HG03175 (cell line): ENCODE measurements around the gene IL12RB1.
"Not testable (repeated sequence)": the region's sequence is repeated elsewhere in the genome, so short reads cannot be mapped to it uniquely, and the experiment has no call there.

ENCODE experiments used
- ATAC-seq: cut with Tn5 transposase; IDR thresholded peaks from one replicate; pipeline ENCODE4 v1.9.1; 2021; ENCODE audit warnings: mild to moderate bottlenecking, moderate library complexity; ENCODE audit not compliant: unreplicated experiment

The IL12RB1 gene

GRCh38 chr19:18112989-18113478 lies 26.3 kb upstream of the IL12RB1 start:
- ATAC-seq = no peak

GRCh38 chr19:18110609-18111232 lies 24.0 kb upstream of the IL12RB1 start:
- no peak for ATAC-seq

GRCh38 chr19:18109733-18110608 lies 23.2 kb upstream of the IL12RB1 start:
- ATAC-seq = no peak

- ATAC-seq = no peak
Observed at GRCh38 chr19:18109341-18109732, 22.6 kb upstream of the IL12RB1 start.

GRCh38 chr19:18108897-18109296 lies 22.2 kb upstream of the IL12RB1 start:
- ATAC-seq = no peak

GRCh38 chr19:18107235-18107634 lies 20.5 kb upstream of the IL12RB1 start:
- ATAC-seq = no peak

- ATAC-seq = not testable (repeated sequence)
Observed at GRCh38 chr19:18105259-18105658, 18.5 kb upstream of the IL12RB1 start.

- ATAC-seq = no peak
Observed at GRCh38 chr19:18104793-18105131, 18.0 kb upstream of the IL12RB1 start.

GRCh38 chr19:18102916-18103542 lies 16.3 kb upstream of the IL12RB1 start:
- ATAC-seq = no peak

GRCh38 chr19:18101268-18101667 lies 14.5 kb upstream of the IL12RB1 start:
- no peak for ATAC-seq

GRCh38 chr19:18100710-18101109 lies 14.0 kb upstream of the IL12RB1 start:
- no peak for ATAC-seq

GRCh38 chr19:18099623-18099995 lies 12.9 kb upstream of the IL12RB1 start:
- no peak for ATAC-seq

GRCh38 chr19:18098891-18099622 lies 12.3 kb upstream of the IL12RB1 start:
- peak; percentile 51 for ATAC-seq

GRCh38 chr19:18097993-18098890 lies 11.5 kb upstream of the IL12RB1 start:
- ATAC-seq = no peak

- peak; percentile 61 for ATAC-seq
Observed at GRCh38 chr19:18097217-18097992, 10.7 kb upstream of the IL12RB1 start, which contains the start of gene MAST3. TSS of gene MAST3 (plus strand) at chr19:18097778. CDS start at chr19:18097793, 15 bp downstream.

GRCh38 chr19:18096258-18096657 lies 9.5 kb upstream of the IL12RB1 start:
- ATAC-seq = no peak

GRCh38 chr19:18093439-18094161 lies 6.9 kb upstream of the IL12RB1 start:
- no peak for ATAC-seq

- no peak for ATAC-seq
Observed at GRCh38 chr19:18091217-18091608, 4.5 kb upstream of the IL12RB1 start.
